Upper lobe of left lung (tissue), 4 donors: ENCODE measurements around the gene SCLY.

ENCODE experiments used
- CTCF ChIP-seq, 6 experiments: fragments of 450-650 bp in 4 of 6; fragments of 200-600 bp in 2 of 6; sonication (generic) in 2 of 6; IDR thresholded peaks; one replicate each; pipeline ENCODE4 v1.5.1; 2016 to 2019; ENCODE audit warnings: antibody characterized with exemption in 6 of 6
- POLR2A ChIP-seq, 4 donors: fragments of 450-650 bp; IDR thresholded peaks; one replicate each; pipeline ENCODE4 v1.5.1; 2016 to 2017; ENCODE audit warnings: antibody characterized with exemption in 4 of 4, mild to moderate bottlenecking in 2 of 4
- POLR2AphosphoS5 ChIP-seq, 2 donors: sonication (generic); formaldehyde crosslinking; IDR thresholded peaks; one replicate each; pipeline ENCODE4 v1.5.1; 2017; ENCODE audit warnings: antibody characterized with exemption in 2 of 2

- TF ChIP-seq POLR2A (IDR thresholded peaks at IDR 0.05) (no peak), CTCF (IDR thresholded peaks at IDR 0.05) (no peak), POLR2AphosphoS5 (IDR thresholded peaks at IDR 0.05) (no peak)
Measured at GRCh38 chr2:238031751-238032150, 29.1 kb upstream of the SCLY start.
